B cell (primary cell): ENCODE measurements around the gene RIPOR2. TPM values are rescaled to one million over a fixed set of nuclear protein-coding genes. Genes with fewer than 3 reads are reported as not detected.

ENCODE experiments used
- ATAC-seq: fragments of 200-7000 bp; cut with Tn5 transposase; one replicate; pipeline ENCODE4 v1.10.0; 2021; ENCODE audit warnings: low read depth, mild to moderate bottlenecking, moderate number of reproducible peaks, moderate library complexity
- CTCF ChIA-PET: fragments of 350-600 bp; sonication (Branson Sonifier 250); formaldehyde crosslinking; loops from one replicate; lab custom pipeline; 2021; ENCODE audit warnings: antibody characterized with exemption, inconsistent platforms; lab: Charles Lee
- POLR2A ChIA-PET: fragments of 350-600 bp; sonication (Branson Sonifier 250); formaldehyde crosslinking; loops from one replicate; lab custom pipeline; 2021; ENCODE audit warnings: antibody characterized with exemption; lab: Charles Lee
- DNase-seq: peaks from one replicate; pipeline ENCODE4 v3.0.0; 2013
- H2AFZ ChIP-seq: 2 replicates; pipeline ENCODE4 v1.6.1; 2012; ENCODE audit warnings: mild to moderate bottlenecking, low read depth, low read length; ENCODE audit not compliant: insufficient read depth, poor library complexity, severe bottlenecking
- H3K27ac ChIP-seq, 2 donors: 1 replicate in 1 of 2; 2 replicates in 1 of 2; pipeline ENCODE4 v1.5.1; 2012 to 2013; ENCODE audit warnings: low read length in 2 of 2, mild to moderate bottlenecking in 2 of 2, moderate library complexity in 1 of 2
- H3K27me3 ChIP-seq, 4 experiments: fragments of 200-600 bp in 1 of 4; sonication (generic) in 1 of 4; replicated peaks in 1 of 4; 1 replicate in 2 of 4; 2 replicates in 2 of 4; pipeline versions ENCODE4 v1.6.1 to v1.7.0; 2013 to 2016; ENCODE audit warnings: low read length in 3 of 4, mild to moderate bottlenecking in 2 of 4, mixed read lengths in 1 of 4, moderate library complexity in 1 of 4; ENCODE audit not compliant: insufficient read depth in 4 of 4, control insufficient read depth in 3 of 4; ENCODE audit errors: control extremely low read depth in 1 of 4
- H3K36me3 ChIP-seq, 2 experiments: replicated peaks in 1 of 2; 1 replicate in 1 of 2; 2 replicates in 1 of 2; pipeline versions ENCODE4 v1.6.1 to v1.7.1; 2013; ENCODE audit warnings: low read length in 1 of 2; ENCODE audit not compliant: insufficient read depth in 2 of 2, control insufficient read depth in 1 of 2; ENCODE audit errors: control extremely low read depth in 1 of 2, extremely low read depth in 1 of 2
- H3K4me1 ChIP-seq, 2 donors: fragments of 200-600 bp in 1 of 2; sonication (generic) in 1 of 2; 1 replicate in 1 of 2; 2 replicates in 1 of 2; pipeline versions ENCODE4 v1.5.1 to v1.6.1; 2013 to 2017; ENCODE audit warnings: low read length in 2 of 2; ENCODE audit not compliant: control insufficient read depth in 2 of 2, insufficient read depth in 2 of 2
- H3K4me2 ChIP-seq: replicated peaks from 2 replicates; pipeline ENCODE3; 2012; ENCODE audit warnings: mild to moderate bottlenecking, low read depth, low read length; ENCODE audit not compliant: poor library complexity, severe bottlenecking
- H3K4me3 ChIP-seq, 5 experiments: fragments of 200-600 bp in 1 of 5; sonication (generic) in 1 of 5; 1 replicate in 3 of 5; 2 replicates in 2 of 5; pipeline versions ENCODE4 v1.5.1 to v1.7.0; 2011 to 2016; ENCODE audit warnings: low read length in 4 of 5, mild to moderate bottlenecking in 4 of 5, low read depth in 2 of 5, control low read depth in 1 of 5, moderate library complexity in 1 of 5; ENCODE audit not compliant: insufficient read depth in 1 of 5; ENCODE audit errors: control extremely low read depth in 1 of 5, extremely low read depth in 1 of 5
- H3K79me2 ChIP-seq: fragments of 200-600 bp; sonication (generic); one replicate; pipeline ENCODE4 v1.6.0; 2016; ENCODE audit warnings: low read length; ENCODE audit not compliant: control insufficient read depth, insufficient read depth
- H3K9ac ChIP-seq: fragments of 200-600 bp; sonication (generic); 2 replicates; pipeline ENCODE4 v1.6.1; 2017; ENCODE audit warnings: mild to moderate bottlenecking, low read length, moderate library complexity
- H3K9me3 ChIP-seq, 3 donors: one replicate each; pipeline versions ENCODE4 v1.6.1 to v1.7.1; 2013; ENCODE audit warnings: low read length in 2 of 3; ENCODE audit not compliant: control insufficient read depth in 2 of 3, insufficient read depth in 1 of 3; ENCODE audit errors: control extremely low read depth in 1 of 3
- H4K20me1 ChIP-seq: 2 replicates; pipeline ENCODE4 v1.6.0; 2012; ENCODE audit warnings: mild to moderate bottlenecking, low read length; ENCODE audit not compliant: insufficient read depth, control insufficient read depth, poor library complexity, severe bottlenecking
- H3K27ac Mint-ChIP-seq: one replicate; pipeline ENCODE4 v1.8.0; 2021; ENCODE audit warnings: mixed read lengths
- H3K27me3 Mint-ChIP-seq: one replicate; pipeline ENCODE4 v1.8.0; 2021; ENCODE audit warnings: mixed read lengths
- H3K4me1 Mint-ChIP-seq: one replicate; pipeline ENCODE4 v1.8.0; 2021; ENCODE audit warnings: mixed read lengths
- H3K4me3 Mint-ChIP-seq: one replicate; pipeline ENCODE4 v1.8.0; 2021; ENCODE audit warnings: mixed read lengths
- H3K9me3 Mint-ChIP-seq: one replicate; pipeline ENCODE4 v1.8.0; 2022; ENCODE audit warnings: mixed read lengths; ENCODE audit not compliant: insufficient read depth
- CTCF ChIP-seq: fragments of 200-600 bp; IDR thresholded peaks from one replicate; pipeline ENCODE4 v1.8.0; 2022; ENCODE audit warnings: antibody characterized with exemption, mild to moderate bottlenecking
- EZH2 ChIP-seq: IDR thresholded peaks from 2 replicates; pipeline ENCODE4 v1.6.1; 2012; ENCODE audit warnings: borderline replicate concordance, low read depth, mild to moderate bottlenecking, moderate library complexity, low read length; ENCODE audit not compliant: insufficient read depth, poor library complexity, severe bottlenecking
- WGBS: methylation state at CpG from one replicate; pipeline ENCODE4 v1.1.5; 2013; ENCODE audit warnings: missing lambda C conversion rate; ENCODE audit not compliant: insufficient coverage; 5-methylcytosine and 5-hydroxymethylcytosine counted together
- intact Hi-C: fragments of 100-400 bp; cut with micrococcal nuclease; formaldehyde crosslinking; loops from one replicate; pipeline ENCODE4 v1.10.0; 2022
- polyA plus RNA-seq: library from polyadenylated mRNA; depleted of rRNA; stranded (reverse); fragments of >200 nt; gene quantifications from 2 replicates; pipeline ENCODE4 v1.2.3, GENCODE V29; 2012
- total RNA-seq, 2 donors: library from RNA; stranded (reverse); fragments of 120-200 nt in 1 of 2; gene quantifications; 1 replicate in 1 of 2; 2 replicates in 1 of 2; pipeline versions ENCODE4 v1.2.3 to v1.2.4, GENCODE V29; 2013 to 2022

RIPOR2 gene
- total and polyA plus RNA-seq, 2 donors (not counting 1 experiment from before 2014, with no cell fraction given), result 300 to 430 TPM

DNA sequence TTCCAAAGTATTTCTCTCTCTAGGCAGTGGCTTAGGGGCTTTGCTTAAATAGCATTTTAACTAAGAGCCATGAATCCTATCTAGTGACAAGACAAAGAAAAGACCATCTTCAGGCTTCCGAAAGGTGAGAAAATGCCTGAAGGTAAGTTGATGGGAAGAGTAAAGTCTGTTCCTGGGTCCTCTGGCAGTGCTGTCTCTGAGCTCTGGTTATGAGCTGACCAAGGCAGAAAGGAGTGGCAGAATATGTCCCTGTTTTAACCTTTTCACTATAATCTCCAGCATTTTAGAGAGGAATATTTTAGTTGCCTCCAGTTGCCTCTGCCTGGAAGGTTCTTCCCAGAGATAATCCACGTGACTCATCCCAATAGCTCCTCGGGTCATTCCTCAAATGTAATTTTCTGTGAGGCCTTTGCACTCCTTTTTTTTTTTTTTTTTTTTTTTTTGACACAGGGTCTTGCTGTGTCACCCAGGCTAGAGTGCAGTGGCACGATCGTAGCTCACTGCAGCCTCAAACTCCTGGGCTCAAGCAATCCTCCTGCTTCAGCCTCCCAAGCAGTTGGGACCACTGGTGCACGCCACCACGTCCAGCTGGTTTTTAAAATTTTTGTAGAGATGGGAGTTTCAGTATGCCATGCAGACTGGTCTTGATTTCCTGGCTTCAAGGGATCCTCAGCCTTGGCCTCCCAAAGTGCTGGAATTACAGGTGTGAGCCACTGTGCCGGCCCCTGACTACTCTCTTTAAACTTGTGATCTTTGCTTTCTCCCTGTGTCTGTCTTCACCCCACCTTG lies 133.3 kb downstream of the RIPOR2 start:
- ATAC-seq, result no peak
- H3K4me3 Mint-ChIP-seq, result no peak overlapping the region

More for the DNA sequence above, 133.3 kb downstream of the RIPOR2 start:
- H3K27me3 ChIP-seq, result no peaks in the 10 kb centered on the region
- intact Hi-C loops, result no loop called here
- H3K27me3 Mint-ChIP-seq, result no peaks in the 10 kb centered on the region
- ChIA-PET POLR2A (interaction anchor here (0.6 kb wide), 1 partner anchor 233 kb away, joined by 8 read pairs; no protein-coding TSS in a partner anchor), CTCF (no interaction called here)
- H3K27ac ChIP-seq, result no peak overlapping the region
- H3K4me1 Mint-ChIP-seq, result no peaks in the 10 kb centered on the region
- peaks cover 22% of the 10 kb centered on the region for H4K20me1 ChIP-seq
- H3K4me1 ChIP-seq, result no peaks in the 10 kb centered on the region
- peak overlapping the region; percentile 37 for H3K27ac Mint-ChIP-seq
- H3K9ac ChIP-seq, result no peak overlapping the region
- H3K4me3 ChIP-seq, result no peak overlapping the region
- DNase-seq, result no peak
- no peaks in the 10 kb centered on the region for H3K9me3 Mint-ChIP-seq
- 97% methylated on average over 4 of the region's 8 CpGs for WGBS
- H3K9me3 ChIP-seq, result no peaks in the 10 kb centered on the region
- no peak overlapping the region for H3K4me2 ChIP-seq
- TF ChIP-seq CTCF (no peak), EZH2 (no peak)
- peaks cover 12 to 51% of the 10 kb centered on the region in 2 experiments for H3K36me3 ChIP-seq
- no peak overlapping the region for H2AFZ ChIP-seq
- H3K79me2 ChIP-seq, result no peaks in the 10 kb centered on the region
